HepG2 (cell line): Measurements from ENCODE around the gene IFNA1. TPM values are rescaled to one million over a fixed set of nuclear protein-coding genes. Genes with fewer than 3 reads are reported as not detected.

ENCODE experiments used
- ATAC-seq: fragments of 200-7000 bp; cut with Tn5 transposase; 3 replicates; pipeline ENCODE4 v1.9.1; 2020; ENCODE audit warnings: mild to moderate bottlenecking, moderate library complexity
- BruUV-seq: library from RNA; stranded (reverse); fragments of 400-500 nt; replicated peaks from 2 replicates; lab custom pipeline; 2021; lab: Mats Ljungman, UMichigan
- CTCF ChIA-PET: fragments of 300-600 bp; formaldehyde crosslinking; extraction: SDS; loops from one replicate; lab custom pipeline; 2021; ENCODE audit warnings: low total read pairs, inconsistent platforms, low intra/inter-chr PET ratio; lab: Yijun Ruan, JAX
- POLR2A ChIA-PET: fragments of 350-600 bp; sonication (Branson Sonifier 250); formaldehyde crosslinking; loops from one replicate; lab custom pipeline; 2020; ENCODE audit warnings: antibody characterized with exemption, inconsistent platforms; lab: Yijun Ruan, JAX
- DNase-seq: peaks from one replicate; pipeline ENCODE4 v3.0.0-alpha.2; 2015; ENCODE audit warnings: low spot score
- FAIRE-seq: peaks from 3 replicates; lab custom pipeline; 2011; peaks lifted over from hg19 to GRCh38; lab: Jason Lieb, UNC
- H2AFZ ChIP-seq: one replicate; pipeline ENCODE4 v1.6.1; 2011; ENCODE audit warnings: low read length, inconsistent platforms
- H3K27ac ChIP-seq: fragments of 300-600 bp; 3 replicates; pipeline ENCODE4 v1.8.0; 2011; ENCODE audit warnings: mixed run types, mild to moderate bottlenecking, mixed read lengths, low read length, inconsistent platforms; ENCODE audit not compliant: insufficient read depth; ENCODE audit errors: extremely low read length
- H3K27me3 ChIP-seq, 2 experiments: fragments of 200-600 bp in 1 of 2; 2 replicates in 1 of 2; 3 replicates in 1 of 2; pipeline versions ENCODE4 v1.6.0 to v1.8.0; 2011; ENCODE audit warnings: low read length in 2 of 2, mild to moderate bottlenecking in 2 of 2, moderate library complexity in 2 of 2, inconsistent platforms in 1 of 2; ENCODE audit not compliant: insufficient read depth in 2 of 2, control insufficient read depth in 1 of 2
- H3K36me3 ChIP-seq, 2 experiments: fragments of 200-600 bp in 1 of 2; replicated peaks in 1 of 2; 2 replicates in 1 of 2; 3 replicates in 1 of 2; pipeline versions ENCODE4 v1.5.1 to v1.8.0; 2011; ENCODE audit warnings: low read length in 2 of 2, inconsistent platforms in 1 of 2; ENCODE audit not compliant: insufficient read depth in 2 of 2, control insufficient read depth in 1 of 2
- H3K4me1 ChIP-seq: 2 replicates; pipeline ENCODE4 v1.5.1; 2012; ENCODE audit warnings: low read length, inconsistent platforms; ENCODE audit not compliant: insufficient read depth
- H3K4me2 ChIP-seq: 2 replicates; pipeline ENCODE4 v1.6.0; 2011; ENCODE audit warnings: low read depth, low read length, inconsistent platforms
- H3K4me3 ChIP-seq, 3 experiments: fragments of 200-600 bp in 1 of 3; sonication (generic), shearing (Covaris generic) in 1 of 3; replicated peaks in 1 of 3; 2 replicates each; pipeline ENCODE4 v1.5.1; 2011 to 2016; ENCODE audit warnings: low read length in 3 of 3, inconsistent platforms in 2 of 3, low read depth in 2 of 3, mild to moderate bottlenecking in 2 of 3, control low read depth in 1 of 3, mixed read lengths in 1 of 3; ENCODE audit not compliant: insufficient read depth in 1 of 3
- H3K79me2 ChIP-seq: one replicate; pipeline ENCODE4 v1.6.1; 2011; ENCODE audit warnings: low read length, inconsistent platforms; ENCODE audit not compliant: insufficient read depth
- H3K9ac ChIP-seq: 2 replicates; pipeline ENCODE4 v1.6.0; 2011; ENCODE audit warnings: mild to moderate bottlenecking, low read depth, low read length, inconsistent platforms; ENCODE audit not compliant: insufficient read depth
- H3K9me3 ChIP-seq: 2 replicates; pipeline ENCODE4 v1.5.1; 2012; ENCODE audit warnings: mild to moderate bottlenecking, low read length
- H4K20me1 ChIP-seq: 2 replicates; pipeline ENCODE4 v1.6.0; 2011; ENCODE audit warnings: inconsistent platforms, mild to moderate bottlenecking, low read length, moderate library complexity; ENCODE audit not compliant: insufficient read depth
- ISL2 ChIP-seq: sonication (generic); formaldehyde crosslinking; IDR thresholded peaks from 2 replicates; pipeline ENCODE4 v1.5.0; 2020; ENCODE audit warnings: missing genetic modification reagents
- KMT2A ChIP-seq: sonication (generic); formaldehyde crosslinking; IDR thresholded peaks from 2 replicates; pipeline ENCODE4 v1.4.0; 2020; ENCODE audit warnings: missing genetic modification reagents
- MTA1 ChIP-seq: sonication (generic); formaldehyde crosslinking; IDR thresholded peaks from 2 replicates; pipeline ENCODE4 v1.4.0; 2020; ENCODE audit warnings: missing genetic modification reagents, mild to moderate bottlenecking, borderline replicate concordance
- NFAT5 ChIP-seq: sonication (generic); formaldehyde crosslinking; IDR thresholded peaks from 2 replicates; pipeline ENCODE4 v1.4.0; 2020; ENCODE audit warnings: missing genetic modification reagents
- PBX2 ChIP-seq: IDR thresholded peaks from 2 replicates; pipeline ENCODE4 v1.6.1; 2016; ENCODE audit warnings: control low read depth
- REL ChIP-seq: sonication (generic); formaldehyde crosslinking; conservative IDR thresholded peaks from 2 replicates; pipeline ENCODE4 v1.8.0; 2022; ENCODE audit warnings: mild to moderate bottlenecking, missing genetic modification reagents, moderate library complexity
- RFX1 ChIP-seq: fragments of 450-650 bp; IDR thresholded peaks from 2 replicates; pipeline ENCODE4 v1.6.1; 2017
- TSC22D2 ChIP-seq: sonication (generic); formaldehyde crosslinking; IDR thresholded peaks from 2 replicates; pipeline ENCODE4 v1.5.1; 2020; ENCODE audit warnings: missing genetic modification reagents, mild to moderate bottlenecking, borderline replicate concordance
- ZFP41 ChIP-seq: sonication (generic); formaldehyde crosslinking; IDR thresholded peaks from 2 replicates; pipeline ENCODE4 v1.4.0; 2020; ENCODE audit warnings: mild to moderate bottlenecking, missing genetic modification reagents, borderline replicate concordance
- ZNF224 ChIP-seq: sonication (generic); formaldehyde crosslinking; IDR thresholded peaks from 2 replicates; pipeline ENCODE4 v1.5.0; 2020; ENCODE audit warnings: mild to moderate bottlenecking, missing genetic modification reagents
- ZNF296 ChIP-seq: sonication (generic); formaldehyde crosslinking; conservative IDR thresholded peaks from 2 replicates; pipeline ENCODE4 v1.5.0; 2020; ENCODE audit warnings: mild to moderate bottlenecking, missing genetic modification reagents
- ZNF670 ChIP-seq: sonication (generic); formaldehyde crosslinking; IDR thresholded peaks from 2 replicates; pipeline ENCODE4 v1.8.0; 2022; ENCODE audit warnings: mild to moderate bottlenecking, missing genetic modification reagents, borderline replicate concordance
- ZNF747 ChIP-seq: sonication (generic); formaldehyde crosslinking; IDR thresholded peaks from 2 replicates; pipeline ENCODE4 v1.8.1; 2023; ENCODE audit warnings: missing genetic modification reagents, mild to moderate bottlenecking, borderline replicate concordance
- ZNF792 ChIP-seq: IDR thresholded peaks from 2 replicates; pipeline ENCODE4 v1.6.1; 2016
- WGBS: methylation state at CpG from one replicate; pipeline ENCODE4 v1.1.6; 2017; ENCODE audit warnings: low lambda C conversion rate; 5-methylcytosine and 5-hydroxymethylcytosine counted together
- in situ Hi-C: cut with HindIII; loops from 2 replicates; pipeline ENCODE4 v1.10.0; 2017; ENCODE audit warnings: low pct_unique_long_range_greater_than_20kb; ENCODE audit not compliant: extremely low pct_ligation_motif_present
- intact Hi-C: fragments of 100-400 bp; cut with micrococcal nuclease; formaldehyde crosslinking; loops from one replicate; pipeline ENCODE4 v1.10.0; 2022; ENCODE audit not compliant: unreplicated experiment
- polyA plus RNA-seq, 8 experiments: library from polyadenylated mRNA; depleted of rRNA in 3 of 8; stranded (reverse) in 7 of 8; unstranded in 1 of 8; fragments of >200 nt; fragmentation: Illumina TruSeq in 4 of 8; extraction: Trizol in 4 of 8; gene quantifications; 2 replicates each; pipeline versions ENCODE4 v1.2.1 to v1.2.3, GENCODE V29; 2011 to 2016; ENCODE audit warnings: low read depth in 4 of 8, missing spikeins in 1 of 8, mixed read lengths in 1 of 8; ENCODE audit not compliant: insufficient read depth in 1 of 8
- total RNA-seq, 5 experiments: library from RNA; depleted of rRNA; stranded (reverse); fragments of >200 nt; fragmentation: Illumina TruSeq; extraction: Trizol; gene quantifications; 2 replicates each; pipeline ENCODE4 v1.2.3, GENCODE V29; 2016; ENCODE audit warnings: low read depth in 1 of 5
- TF ChIP-seq, protein P1 (sequence below): sonication (generic); formaldehyde crosslinking; IDR thresholded peaks from 2 replicates; pipeline ENCODE4; 2020; ENCODE audit warnings: missing genetic modification reagents, mild to moderate bottlenecking, borderline replicate concordance
- TF ChIP-seq, protein P2 (sequence below): sonication (generic); formaldehyde crosslinking; IDR thresholded peaks from 2 replicates; pipeline ENCODE4 v1.4.0; 2020; ENCODE audit warnings: low read depth, mild to moderate bottlenecking, missing genetic modification reagents

Gene IFNA1
- total and polyA plus RNA-seq, 2 of the 13 experiments (the other 11 are each of a cell fraction or from before 2014, with no cell fraction given): not detected

- BruUV-seq: no TSS peak
- POLR2A ChIA-PET: no interaction called here
- Histone ChIP-seq H3K4me3 (no peak overlapping the region), H3K36me3 (no peaks in the 10 kb centered on the region), H2AFZ (no peak overlapping the region), H3K27me3 (no peaks in the 10 kb centered on the region), H3K27ac (no peak overlapping the region), H3K4me2 (no peak overlapping the region), H4K20me1 (no peaks in the 10 kb centered on the region), H3K9ac (no peak overlapping the region), H3K79me2 (no peaks in the 10 kb centered on the region), H3K9me3 (no peaks in the 10 kb centered on the region), H3K4me1 (no peaks in the 10 kb centered on the region)
- WGBS: 0% methylated on average over 4 of the region's 4 CpGs
- no peak for FAIRE-seq
- ATAC-seq: no peak
- CTCF ChIA-PET: no interaction called here
- DNase-seq: no peak
- in situ Hi-C loops: no loop called here
- intact Hi-C loops: no loop called here
- TF ChIP-seq ZNF747 (CRISPR knock-in tag): no peak
- TF ChIP-seq, protein P1, sequence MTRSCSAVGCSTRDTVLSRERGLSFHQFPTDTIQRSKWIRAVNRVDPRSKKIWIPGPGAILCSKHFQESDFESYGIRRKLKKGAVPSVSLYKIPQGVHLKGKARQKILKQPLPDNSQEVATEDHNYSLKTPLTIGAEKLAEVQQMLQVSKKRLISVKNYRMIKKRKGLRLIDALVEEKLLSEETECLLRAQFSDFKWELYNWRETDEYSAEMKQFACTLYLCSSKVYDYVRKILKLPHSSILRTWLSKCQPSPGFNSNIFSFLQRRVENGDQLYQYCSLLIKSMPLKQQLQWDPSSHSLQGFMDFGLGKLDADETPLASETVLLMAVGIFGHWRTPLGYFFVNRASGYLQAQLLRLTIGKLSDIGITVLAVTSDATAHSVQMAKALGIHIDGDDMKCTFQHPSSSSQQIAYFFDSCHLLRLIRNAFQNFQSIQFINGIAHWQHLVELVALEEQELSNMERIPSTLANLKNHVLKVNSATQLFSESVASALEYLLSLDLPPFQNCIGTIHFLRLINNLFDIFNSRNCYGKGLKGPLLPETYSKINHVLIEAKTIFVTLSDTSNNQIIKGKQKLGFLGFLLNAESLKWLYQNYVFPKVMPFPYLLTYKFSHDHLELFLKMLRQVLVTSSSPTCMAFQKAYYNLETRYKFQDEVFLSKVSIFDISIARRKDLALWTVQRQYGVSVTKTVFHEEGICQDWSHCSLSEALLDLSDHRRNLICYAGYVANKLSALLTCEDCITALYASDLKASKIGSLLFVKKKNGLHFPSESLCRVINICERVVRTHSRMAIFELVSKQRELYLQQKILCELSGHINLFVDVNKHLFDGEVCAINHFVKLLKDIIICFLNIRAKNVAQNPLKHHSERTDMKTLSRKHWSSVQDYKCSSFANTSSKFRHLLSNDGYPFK (CRISPR knock-in tag): no peak
- TF ChIP-seq MTA1 (CRISPR knock-in tag): no peak
- no peak for TF ChIP-seq NFAT5 (CRISPR knock-in tag)
- no peak for TF ChIP-seq ISL2 (CRISPR knock-in tag)
- no peak for TF ChIP-seq TSC22D2 (CRISPR knock-in tag)
- no peak for TF ChIP-seq RFX1
- TF ChIP-seq ZNF296: no peak
- TF ChIP-seq REL (CRISPR knock-in tag): no peak
- TF ChIP-seq ZFP41 (CRISPR knock-in tag): no peak
- TF ChIP-seq, protein P2, sequence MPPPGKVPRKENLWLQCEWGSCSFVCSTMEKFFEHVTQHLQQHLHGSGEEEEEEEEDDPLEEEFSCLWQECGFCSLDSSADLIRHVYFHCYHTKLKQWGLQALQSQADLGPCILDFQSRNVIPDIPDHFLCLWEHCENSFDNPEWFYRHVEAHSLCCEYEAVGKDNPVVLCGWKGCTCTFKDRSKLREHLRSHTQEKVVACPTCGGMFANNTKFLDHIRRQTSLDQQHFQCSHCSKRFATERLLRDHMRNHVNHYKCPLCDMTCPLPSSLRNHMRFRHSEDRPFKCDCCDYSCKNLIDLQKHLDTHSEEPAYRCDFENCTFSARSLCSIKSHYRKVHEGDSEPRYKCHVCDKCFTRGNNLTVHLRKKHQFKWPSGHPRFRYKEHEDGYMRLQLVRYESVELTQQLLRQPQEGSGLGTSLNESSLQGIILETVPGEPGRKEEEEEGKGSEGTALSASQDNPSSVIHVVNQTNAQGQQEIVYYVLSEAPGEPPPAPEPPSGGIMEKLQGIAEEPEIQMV: no peak
- no peak for TF ChIP-seq KMT2A (CRISPR knock-in tag)
- TF ChIP-seq ZNF224 (CRISPR knock-in tag): no peak
- no peak for TF ChIP-seq ZNF670 (CRISPR knock-in tag)
- TF ChIP-seq ZNF792: no peak
- no peak for TF ChIP-seq PBX2 (CRISPR knock-in tag)
Measured at GRCh38 chr9:21413151-21413550, 27.1 kb upstream of the IFNA1 start.
